Measurements from ENCODE around the gene SPCS2. TPM values are rescaled to one million over a fixed set of nuclear protein-coding genes. Genes with fewer than 3 reads are reported as not detected.

SPCS2 gene
- total and polyA plus RNA-seq, 2 of the 8 experiments (the other 6 are each of a cell fraction or from before 2014, with no cell fraction given) = 92.7 to 161 TPM

Small RNA genes within 50 kb of the gene (small RNA-seq; reads per million reads assigned to genes)
- gene RNU6-216P (ENCODE audit: insufficient read depth) = not detected

Other genes starting within 250 kb of the SPCS2 start
- gene CHRDL2, start 217.8 kb upstream of the SPCS2 start, total RNA-seq (2021; fragmentation: NEBNext Ultra II Directional; extraction: Animal tissue kit (Norgen Biotek cat#: 25700)) = 0.25 and 0.48 TPM in 2 replicates
- gene CHRDL2, start 217.8 kb upstream of the SPCS2 start, polyA plus RNA-seq (2011; rRNA removed) = 0.26 and 0.49 TPM in 2 replicates
- gene RNF169, start 200.4 kb upstream of the SPCS2 start, total RNA-seq (2021; fragmentation: NEBNext Ultra II Directional; extraction: Animal tissue kit (Norgen Biotek cat#: 25700)) = 12.1 and 12.5 TPM in 2 replicates
- 2.1 and 3.6 TPM in 2 replicates for gene RNF169, start 200.4 kb upstream of the SPCS2 start, polyA plus RNA-seq (2011; rRNA removed)
- gene XRRA1, start 175 bp upstream of the SPCS2 start, total RNA-seq (2021; fragmentation: NEBNext Ultra II Directional; extraction: Animal tissue kit (Norgen Biotek cat#: 25700)) = 3.9 and 7.1 TPM in 2 replicates
- gene XRRA1, start 175 bp upstream of the SPCS2 start, polyA plus RNA-seq (2011; rRNA removed) = 2.1 and 2.7 TPM in 2 replicates
- gene NEU3, start 39.7 kb downstream of the SPCS2 start, total RNA-seq (2021; fragmentation: NEBNext Ultra II Directional; extraction: Animal tissue kit (Norgen Biotek cat#: 25700)) = 15.6 and 17.8 TPM in 2 replicates
- 8.9 and 11.9 TPM in 2 replicates for gene NEU3, start 39.7 kb downstream of the SPCS2 start, polyA plus RNA-seq (2011; rRNA removed)
- gene OR2AT4, start 147.6 kb downstream of the SPCS2 start, total RNA-seq (2021; fragmentation: NEBNext Ultra II Directional; extraction: Animal tissue kit (Norgen Biotek cat#: 25700)) = not detected in 2 replicates
- gene OR2AT4, start 147.6 kb downstream of the SPCS2 start, polyA plus RNA-seq (2011; rRNA removed) = 0.09 TPM in 1 of 2 replicates, not detected in the other
- not detected in 2 replicates for gene SLCO2B1, start 201.8 kb downstream of the SPCS2 start, total RNA-seq (2021; fragmentation: NEBNext Ultra II Directional; extraction: Animal tissue kit (Norgen Biotek cat#: 25700))
- 0.03 and 0.14 TPM in 2 replicates for gene SLCO2B1, start 201.8 kb downstream of the SPCS2 start, polyA plus RNA-seq (2011; rRNA removed)

Measured in H1 (cell line).